Ascending aorta (tissue), 2 donors: Measurements from ENCODE around the gene BABAM2. TPM values are rescaled to one million over a fixed set of nuclear protein-coding genes. Genes with fewer than 3 reads are reported as not detected.

Source experiments
- DNase-seq, 2 donors: peaks; one replicate each; pipeline ENCODE4 v3.0.0-alpha.2; 2019; ENCODE audit warnings: low spot score in 2 of 2
- H3K27ac ChIP-seq, 2 donors: fragments of 200-600 bp; sonication (generic); one replicate each; pipeline ENCODE4 v1.5.1; 2016 to 2017; ENCODE audit warnings: mild to moderate bottlenecking in 1 of 2
- H3K27me3 ChIP-seq: fragments of 200-600 bp; sonication (generic); one replicate; pipeline ENCODE4 v1.5.1; 2017
- H3K36me3 ChIP-seq, 2 donors: fragments of 200-600 bp; sonication (generic); one replicate each; pipeline ENCODE4 v1.5.1; 2016
- H3K4me1 ChIP-seq, 2 donors: fragments of 200-600 bp; sonication (generic); one replicate each; pipeline ENCODE4 v1.5.1; 2016 to 2017; ENCODE audit warnings: mild to moderate bottlenecking in 1 of 2
- H3K4me3 ChIP-seq, 2 donors: fragments of 200-600 bp; sonication (generic); one replicate each; pipeline ENCODE4 v1.5.1; 2016 to 2017; ENCODE audit warnings: mild to moderate bottlenecking in 1 of 2
- H3K9me3 ChIP-seq, 2 donors: fragments of 200-600 bp; sonication (generic); one replicate each; pipeline ENCODE4 v1.5.1; 2016
- intact Hi-C: fragments of 100-400 bp; cut with DNase I; formaldehyde crosslinking; loops from one replicate; pipeline ENCODE4 v1.15.1; 2023
- total RNA-seq: library from RNA; depleted of rRNA; stranded (reverse); fragments of >200 nt; gene quantifications from one replicate; pipeline ENCODE4 v1.1.0, GENCODE V29; 2016
- TF ChIP-seq, protein P1 (sequence below), 3 experiments: fragments of 200-600 bp in 2 of 3; fragments of 450-650 bp in 1 of 3; sonication (generic) in 2 of 3; IDR thresholded peaks; one replicate each; pipeline ENCODE4 v1.5.1; 2016 to 2019; ENCODE audit warnings: antibody characterized with exemption in 3 of 3, mild to moderate bottlenecking in 1 of 3, moderate library complexity in 1 of 3

BABAM2 gene
- total RNA-seq, 1 donor from 2014 or later: 19.6 TPM

DNA sequence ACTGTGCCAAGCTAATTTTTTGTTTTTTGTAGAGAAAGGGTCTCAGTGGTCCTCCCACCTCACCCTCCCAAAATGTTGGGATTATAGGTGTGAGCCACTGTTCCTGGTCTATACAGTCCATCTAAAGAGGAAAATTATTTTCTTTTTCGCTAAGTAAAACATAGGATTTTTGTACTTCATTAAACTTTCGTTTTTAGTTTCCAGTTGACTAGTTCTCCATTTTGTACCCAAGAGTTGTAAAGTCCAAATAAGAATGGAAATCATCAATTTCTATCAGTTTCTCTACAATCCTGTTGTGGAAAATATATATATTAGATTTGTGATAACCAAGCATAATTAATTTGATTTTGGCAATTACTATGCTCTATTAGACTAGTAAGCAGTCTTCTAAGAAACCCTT lies 156.4 kb downstream of the BABAM2 start:
- TF ChIP-seq, protein P1, sequence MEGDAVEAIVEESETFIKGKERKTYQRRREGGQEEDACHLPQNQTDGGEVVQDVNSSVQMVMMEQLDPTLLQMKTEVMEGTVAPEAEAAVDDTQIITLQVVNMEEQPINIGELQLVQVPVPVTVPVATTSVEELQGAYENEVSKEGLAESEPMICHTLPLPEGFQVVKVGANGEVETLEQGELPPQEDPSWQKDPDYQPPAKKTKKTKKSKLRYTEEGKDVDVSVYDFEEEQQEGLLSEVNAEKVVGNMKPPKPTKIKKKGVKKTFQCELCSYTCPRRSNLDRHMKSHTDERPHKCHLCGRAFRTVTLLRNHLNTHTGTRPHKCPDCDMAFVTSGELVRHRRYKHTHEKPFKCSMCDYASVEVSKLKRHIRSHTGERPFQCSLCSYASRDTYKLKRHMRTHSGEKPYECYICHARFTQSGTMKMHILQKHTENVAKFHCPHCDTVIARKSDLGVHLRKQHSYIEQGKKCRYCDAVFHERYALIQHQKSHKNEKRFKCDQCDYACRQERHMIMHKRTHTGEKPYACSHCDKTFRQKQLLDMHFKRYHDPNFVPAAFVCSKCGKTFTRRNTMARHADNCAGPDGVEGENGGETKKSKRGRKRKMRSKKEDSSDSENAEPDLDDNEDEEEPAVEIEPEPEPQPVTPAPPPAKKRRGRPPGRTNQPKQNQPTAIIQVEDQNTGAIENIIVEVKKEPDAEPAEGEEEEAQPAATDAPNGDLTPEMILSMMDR (IDR thresholded peaks at IDR 0.05): no peak
- Histone ChIP-seq H3K9me3 (no peaks in the 10 kb centered on the region), H3K27ac (no peak overlapping the region), H3K27me3 (no peaks in the 10 kb centered on the region), H3K4me3 (no peak overlapping the region), H3K36me3 (no peaks in the 10 kb centered on the region), H3K4me1 (peaks cover 0 to 11% of the 10 kb centered on the region in 2 donors)
- intact Hi-C loops: no loop called here
- no peak for DNase-seq

DNA sequence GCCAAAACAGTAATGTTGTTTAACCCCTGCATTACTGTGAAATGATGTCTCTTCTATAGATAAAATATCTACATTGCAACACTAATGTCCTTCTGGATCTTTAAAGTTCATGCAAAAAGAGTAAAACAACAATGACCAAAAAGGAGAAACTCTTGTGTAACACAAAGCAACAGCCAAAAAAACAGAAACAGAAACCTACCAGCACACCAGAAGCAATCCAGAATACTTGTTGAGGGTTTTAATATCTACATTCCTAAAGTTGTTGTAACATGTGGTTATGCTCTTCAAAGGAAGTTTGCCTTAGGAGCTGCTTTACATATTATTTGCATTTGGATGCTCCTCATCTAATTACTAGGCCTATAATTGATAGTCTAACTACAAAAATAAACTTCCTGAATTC lies 157.2 kb downstream of the BABAM2 start:
- no peak overlapping the region for H3K4me3 ChIP-seq
- no peak overlapping the region for H3K27ac ChIP-seq
- TF ChIP-seq, protein P1 (IDR thresholded peaks at IDR 0.05): no peak
- no peaks in the 10 kb centered on the region for H3K9me3 ChIP-seq
- H3K4me1 ChIP-seq: peaks cover 0 to 11% of the 10 kb centered on the region in 2 donors
- no peak for DNase-seq
- H3K36me3 ChIP-seq: no peaks in the 10 kb centered on the region
- intact Hi-C loops: no loop called here
- H3K27me3 ChIP-seq: no peaks in the 10 kb centered on the region

DNA sequence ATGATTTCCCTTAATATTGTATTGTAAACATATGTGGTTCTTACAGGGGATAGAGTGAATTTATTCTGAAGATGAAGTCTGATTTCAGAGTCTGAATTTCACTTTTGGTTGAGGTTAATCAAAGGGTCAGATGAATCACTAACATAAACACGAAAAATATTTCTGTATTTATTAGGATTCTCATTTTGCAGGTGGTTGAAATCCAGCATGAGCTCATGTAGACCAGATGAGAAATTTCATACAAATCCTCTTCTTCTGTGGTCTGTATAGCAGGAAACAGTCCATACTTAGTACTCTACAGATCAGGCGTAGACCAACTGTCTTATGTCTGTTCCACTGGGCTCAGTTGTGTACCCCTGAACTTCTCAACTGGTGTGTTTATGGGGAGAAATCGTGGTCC lies 157.8 kb downstream of the BABAM2 start:
- no peak for DNase-seq
- Histone ChIP-seq H3K36me3 (no peaks in the 10 kb centered on the region), H3K27ac (no peak overlapping the region), H3K4me3 (no peak overlapping the region), H3K9me3 (no peaks in the 10 kb centered on the region), H3K4me1 (peaks cover 0 to 11% of the 10 kb centered on the region in 2 donors), H3K27me3 (no peaks in the 10 kb centered on the region)
- TF ChIP-seq, protein P1 (IDR thresholded peaks at IDR 0.05): no peak
- intact Hi-C loops: no loop called here

- no peak overlapping the region for H3K27ac ChIP-seq
- H3K4me3 ChIP-seq: no peak overlapping the region
- TF ChIP-seq, protein P1 (IDR thresholded peaks at IDR 0.05): no peak
- no peaks in the 10 kb centered on the region for H3K36me3 ChIP-seq
- no peak for DNase-seq
- peaks cover 0 to 11% of the 10 kb centered on the region in 2 donors for H3K4me1 ChIP-seq
- intact Hi-C loops: no loop called here
- no peaks in the 10 kb centered on the region for H3K9me3 ChIP-seq
- no peaks in the 10 kb centered on the region for H3K27me3 ChIP-seq
These were observed 158.9 kb downstream of the BABAM2 start for GRCh38 chr2:28049416-28049815.

GRCh38 chr2:28049899-28050298 lies 159.4 kb downstream of the BABAM2 start:
- H3K4me1 ChIP-seq: peaks cover 0 to 11% of the 10 kb centered on the region in 2 donors
- TF ChIP-seq, protein P1 (IDR thresholded peaks at IDR 0.05): no peak
- intact Hi-C loops: no loop called here

DNA sequence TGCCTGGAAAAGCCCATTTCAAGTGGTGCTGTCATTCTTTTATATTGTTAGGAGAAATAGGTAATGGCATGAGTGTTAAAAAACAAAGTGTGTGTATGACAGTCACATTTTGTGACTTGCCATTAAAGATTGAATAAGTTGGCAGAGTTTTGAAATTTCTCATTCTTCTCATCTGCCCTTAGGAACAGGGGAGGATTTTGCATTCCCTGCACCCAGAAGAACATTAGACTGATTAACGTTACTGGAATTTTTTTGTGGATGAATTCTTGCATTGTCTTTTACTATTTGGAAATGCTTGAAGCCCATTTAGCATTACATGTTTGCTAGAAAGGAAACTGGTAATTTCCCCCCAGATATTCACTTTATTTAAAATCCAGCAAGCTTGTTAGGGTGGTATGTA lies 162.2 kb downstream of the BABAM2 start:
- DNase-seq: no peak
- H3K36me3 ChIP-seq: no peaks in the 10 kb centered on the region
- no peaks in the 10 kb centered on the region for H3K27me3 ChIP-seq
- no peak overlapping the region for H3K4me3 ChIP-seq
- H3K27ac ChIP-seq: no peak overlapping the region
- H3K4me1 ChIP-seq: peaks cover 0 to 4% of the 10 kb centered on the region in 2 donors
- intact Hi-C loops: no loop called here
- no peaks in the 10 kb centered on the region for H3K9me3 ChIP-seq
- TF ChIP-seq, protein P1 (IDR thresholded peaks at IDR 0.05): no peak

More at GRCh38 chr2:28049899-28050298, 159.4 kb downstream of the BABAM2 start:
- H3K4me3 ChIP-seq: no peak overlapping the region
- DNase-seq: no peak
- H3K36me3 ChIP-seq: no peaks in the 10 kb centered on the region
- H3K27me3 ChIP-seq: no peaks in the 10 kb centered on the region
- H3K27ac ChIP-seq: no peak overlapping the region
- no peaks in the 10 kb centered on the region for H3K9me3 ChIP-seq
